CD4-positive, alpha-beta T cell treated with Interleukin-4 for 1 hour (primary cell): ENCODE measurements around the gene KHK.

ENCODE experiments used
- DNase-seq, 2 donors: peaks; one replicate each; pipeline ENCODE4 v3.0.0-alpha.2; 2020 to 2022

Gene KHK

DNA sequence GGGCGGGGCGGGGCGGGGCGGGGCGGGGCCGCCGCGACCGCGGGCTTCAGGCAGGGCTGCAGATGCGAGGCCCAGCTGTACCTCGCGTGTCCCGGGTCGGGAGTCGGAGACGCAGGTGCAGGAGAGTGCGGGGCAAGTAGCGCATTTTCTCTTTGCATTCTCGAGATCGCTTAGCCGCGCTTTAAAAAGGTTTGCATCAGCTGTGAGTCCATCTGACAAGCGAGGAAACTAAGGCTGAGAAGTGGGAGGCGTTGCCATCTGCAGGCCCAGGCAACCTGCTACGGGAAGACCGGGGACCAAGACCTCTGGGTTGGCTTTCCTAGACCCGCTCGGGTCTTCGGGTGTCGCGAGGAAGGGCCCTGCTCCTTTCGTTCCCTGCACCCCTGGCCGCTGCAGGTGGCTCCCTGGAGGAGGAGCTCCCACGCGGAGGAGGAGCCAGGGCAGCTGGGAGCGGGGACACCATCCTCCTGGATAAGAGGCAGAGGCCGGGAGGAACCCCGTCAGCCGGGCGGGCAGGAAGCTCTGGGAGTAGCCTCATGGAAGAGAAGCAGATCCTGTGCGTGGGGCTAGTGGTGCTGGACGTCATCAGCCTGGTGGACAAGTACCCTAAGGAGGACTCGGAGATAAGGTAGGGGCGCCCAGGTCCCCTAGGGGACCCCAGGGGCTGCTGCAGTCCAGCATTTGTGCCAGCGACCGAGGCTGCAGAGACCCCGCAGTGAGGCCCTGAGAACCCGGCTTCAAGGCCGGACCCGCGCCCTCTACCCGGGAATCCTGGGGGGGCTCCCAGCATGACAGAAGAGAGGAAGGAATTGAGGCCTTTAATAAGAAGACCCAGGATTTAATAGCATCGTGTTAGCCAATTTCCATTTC is at the start of gene KHK:
KHK (plus strand) TSS at position 49 of the 870 bp plus-strand sequence; CDS start at position 537, 488 bp downstream.
- no peak for DNase-seq

DNA sequence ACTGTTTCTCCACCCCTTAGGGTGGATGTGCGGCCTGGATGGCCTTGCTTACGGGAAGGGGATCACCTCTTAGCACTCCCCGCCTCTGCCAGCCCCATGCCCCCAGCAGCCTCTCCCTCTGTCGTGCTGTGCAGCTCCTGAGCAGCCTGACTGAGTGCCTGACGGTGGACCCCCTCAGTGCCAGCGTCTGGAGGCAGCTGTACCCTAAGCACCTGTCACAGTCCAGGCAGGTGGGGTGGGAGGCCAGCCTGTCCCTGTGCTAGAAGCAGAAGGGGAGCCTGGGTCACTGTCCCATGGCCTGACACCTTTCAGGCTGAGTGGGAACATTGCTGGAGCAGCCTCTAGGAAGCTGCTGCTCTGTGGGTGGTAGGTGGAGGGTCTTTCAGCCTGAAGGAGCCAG is 48.6 kb upstream of the KHK start:
- no peak for DNase-seq

DNA sequence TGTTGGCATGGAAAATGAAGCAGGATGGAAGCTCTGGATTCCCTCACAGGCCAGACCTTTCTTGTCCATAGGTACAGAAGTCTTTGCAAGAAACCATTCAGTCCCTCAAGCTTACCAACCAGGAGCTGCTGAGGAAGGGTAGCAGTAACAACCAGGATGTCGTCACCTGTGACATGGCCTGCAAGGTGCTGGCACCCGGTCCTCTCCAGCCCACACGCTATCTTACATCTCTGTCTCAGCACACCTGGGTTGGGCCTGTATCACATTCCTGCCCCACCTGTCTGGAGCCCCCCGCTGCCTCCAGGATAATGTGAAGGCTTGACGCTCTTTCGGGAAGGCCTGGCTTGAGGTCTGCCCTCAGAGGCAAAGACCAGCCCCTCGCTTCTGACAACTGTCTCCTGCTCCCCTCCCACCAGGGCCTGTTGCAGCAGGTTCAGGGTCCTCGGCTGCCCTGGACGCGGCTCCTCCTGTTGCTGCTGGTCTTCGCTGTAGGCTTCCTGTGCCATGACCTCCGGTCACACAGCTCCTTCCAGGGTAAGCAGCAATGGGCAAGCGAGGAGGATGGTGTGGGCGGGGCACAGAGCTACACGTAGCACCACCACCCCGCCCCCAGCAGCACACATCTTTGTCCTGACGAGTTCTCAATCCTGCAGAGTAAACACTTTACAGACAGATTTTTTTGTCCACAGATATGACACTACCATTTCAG is 47.8 kb upstream of the KHK start:
- no peak for DNase-seq

DNA sequence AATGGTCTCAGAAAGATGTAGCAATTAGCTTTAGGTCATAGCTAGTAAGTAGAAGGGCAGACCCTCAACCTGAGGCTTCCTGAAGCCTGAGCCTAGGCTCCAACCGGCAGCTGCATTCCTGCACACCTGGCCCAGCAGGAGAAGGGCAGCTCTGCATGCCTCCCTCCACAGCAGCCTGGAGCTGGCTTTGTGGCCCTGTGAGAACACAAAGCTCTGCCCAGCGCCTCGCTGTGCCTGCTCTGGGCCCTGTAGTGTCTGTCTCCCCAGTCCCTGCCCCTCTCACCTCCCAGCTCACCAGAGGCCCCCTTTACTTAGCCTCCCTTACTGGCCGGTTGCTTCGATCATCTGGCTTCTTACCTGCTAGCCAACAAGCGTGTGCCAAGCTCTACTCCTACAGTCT is 47.1 kb upstream of the KHK start:
- DNase-seq, result no peak

DNA sequence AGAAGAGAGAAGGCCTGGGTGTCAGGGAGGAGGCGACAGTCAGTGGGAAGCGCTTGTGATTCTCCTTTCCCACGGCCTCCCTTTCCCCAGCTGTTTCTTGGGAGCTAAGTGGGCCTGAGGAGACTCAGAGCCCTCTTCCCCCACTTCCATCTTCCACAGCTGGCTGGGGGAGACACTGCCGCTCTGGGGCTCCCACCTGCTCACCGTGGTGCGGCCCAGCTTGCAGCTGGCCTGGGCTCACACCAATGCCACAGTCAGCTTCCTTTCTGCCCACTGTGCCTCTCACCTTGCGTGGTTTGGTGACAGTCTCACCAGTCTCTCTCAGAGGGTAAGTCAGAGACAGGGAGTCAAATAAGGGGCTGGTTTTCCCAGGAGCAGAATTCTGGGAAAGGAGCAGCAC is 46.7 kb upstream of the KHK start:
- no peak for DNase-seq

DNA sequence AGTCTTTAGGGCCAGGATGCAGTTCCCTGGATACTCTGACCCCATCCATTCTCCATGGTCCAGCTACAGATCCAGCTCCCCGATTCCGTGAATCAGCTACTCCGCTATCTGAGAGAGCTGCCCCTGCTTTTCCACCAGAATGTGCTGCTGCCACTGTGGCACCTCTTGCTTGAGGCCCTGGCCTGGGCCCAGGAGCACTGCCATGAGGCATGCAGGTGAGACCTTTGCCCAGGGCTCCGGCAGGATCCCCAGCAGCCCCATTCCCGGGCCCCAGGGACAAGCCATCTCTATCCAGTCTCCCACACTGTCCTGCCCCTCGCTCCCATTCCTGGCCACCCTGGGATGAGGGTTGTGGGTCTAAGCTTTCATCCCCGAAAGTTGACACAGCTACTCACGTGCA is 46.3 kb upstream of the KHK start:
- no peak for DNase-seq

DNA sequence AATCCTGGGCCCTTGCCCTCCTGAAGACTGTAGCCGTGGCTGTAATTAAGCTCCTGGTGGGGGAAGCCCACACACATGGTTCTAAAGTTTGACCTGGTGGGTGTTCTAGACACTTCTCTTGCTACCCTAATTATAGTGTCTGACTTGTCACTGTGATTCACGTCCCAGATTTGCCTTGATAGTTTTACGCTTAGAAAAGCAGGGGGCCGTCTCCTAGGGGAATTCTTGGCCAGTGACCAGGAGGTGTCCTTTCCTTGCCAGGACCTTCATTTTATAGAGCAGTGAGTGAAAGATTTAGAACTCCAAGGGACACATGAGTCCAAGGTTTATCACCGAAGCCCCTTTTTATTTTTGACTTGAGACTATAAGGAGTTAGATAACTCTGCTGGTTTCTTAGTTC is 44.8 kb upstream of the KHK start:
- DNase-seq, result no peak

DNA sequence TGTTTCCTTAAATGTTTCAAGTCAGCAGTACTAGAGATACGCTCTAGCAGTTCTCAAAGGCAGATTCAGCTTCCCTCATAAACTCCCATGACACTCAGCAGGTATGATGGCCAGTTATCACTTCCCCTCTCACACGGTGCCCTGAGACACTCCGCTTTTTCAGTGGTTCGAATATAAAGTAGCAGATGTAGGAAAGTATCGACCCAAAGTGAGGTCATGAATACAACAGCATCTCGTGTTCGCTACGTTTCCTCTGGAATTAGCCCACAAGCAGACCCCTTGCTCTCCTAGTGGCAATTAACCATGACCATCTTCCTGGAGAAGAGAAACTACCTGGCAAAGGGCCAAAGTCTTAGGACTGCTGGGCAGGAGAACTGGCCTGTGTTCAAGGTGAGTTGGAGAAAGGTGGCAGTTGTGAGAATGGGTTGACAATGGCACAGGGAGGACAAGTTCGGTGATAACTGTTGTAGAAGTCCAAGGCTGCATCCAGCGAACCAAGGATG is 44.4 kb upstream of the KHK start:
- peak in 1 of 2 donors; percentile 39 for DNase-seq

DNA sequence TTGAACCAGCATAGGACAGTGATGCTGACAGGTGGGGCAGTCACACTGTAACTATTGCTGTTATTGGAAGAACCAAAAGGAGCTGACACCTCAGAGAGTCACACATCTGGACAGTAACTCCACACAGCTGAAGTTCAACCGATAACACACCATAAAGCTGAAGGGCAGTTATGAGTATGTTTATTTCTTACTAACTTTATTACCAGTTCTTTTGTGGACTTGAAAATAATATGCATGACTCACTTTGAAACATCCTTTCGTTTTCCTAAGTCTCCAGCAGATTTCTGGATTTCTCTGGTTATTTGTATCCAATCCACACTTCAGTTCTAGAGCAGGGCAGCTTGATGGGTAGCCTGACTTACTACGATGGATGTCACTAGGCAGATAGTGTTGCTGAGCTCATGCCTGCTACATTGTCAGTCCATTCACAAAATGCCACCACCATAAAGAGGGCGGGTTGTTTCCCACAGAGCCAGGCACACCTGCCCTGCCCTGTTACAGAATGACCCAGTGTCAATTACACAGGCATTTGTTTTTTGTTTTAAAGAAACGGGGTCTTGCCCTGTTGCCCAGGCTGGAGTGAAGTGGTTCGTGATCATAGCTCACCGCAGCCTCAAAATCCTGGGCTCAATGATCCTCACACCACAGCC is 43.5 kb upstream of the KHK start:
- no peak for DNase-seq

DNA sequence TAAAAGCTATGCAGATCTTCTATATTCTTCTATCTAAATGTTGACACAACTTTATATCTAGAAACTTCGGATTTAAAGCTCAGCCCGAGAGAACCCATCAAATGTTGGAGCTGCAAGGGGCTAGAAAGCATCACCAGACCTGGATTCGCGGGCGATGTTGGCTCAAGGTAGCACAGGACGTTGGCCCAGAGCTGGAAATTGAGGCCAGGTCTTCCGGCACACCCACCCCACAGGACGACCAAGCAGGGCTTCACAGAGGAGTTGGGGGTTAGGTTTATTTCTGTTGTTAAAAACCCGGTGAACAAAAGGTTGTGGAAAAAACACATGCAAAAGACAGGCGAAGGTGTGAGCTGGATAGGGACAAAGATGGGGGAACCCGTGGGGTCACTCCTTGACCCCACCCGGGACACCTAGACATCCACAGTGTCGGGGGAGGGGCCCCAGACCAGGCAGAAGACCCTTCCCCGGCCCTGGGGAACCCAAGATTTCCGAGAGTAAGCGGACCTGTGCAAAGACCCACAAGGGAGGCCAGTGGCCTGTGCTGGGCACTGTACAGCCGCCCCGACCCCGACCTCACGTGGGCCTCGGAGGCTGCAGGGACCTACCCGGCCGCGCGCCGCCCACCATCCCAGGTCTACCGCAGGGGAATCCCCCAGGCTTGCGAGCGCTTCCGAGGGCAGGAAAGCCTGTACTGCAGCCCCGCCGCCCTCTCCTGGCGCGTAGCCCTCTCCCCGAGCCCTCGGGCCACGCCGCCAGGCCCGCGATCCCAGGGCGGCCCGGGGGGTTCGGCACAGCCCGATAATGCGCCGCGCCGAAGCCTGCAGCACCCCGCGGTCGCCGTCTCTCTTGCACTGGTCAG is 36.9 kb upstream of the KHK start:
- peak; percentile 57 to 63 for DNase-seq

DNA sequence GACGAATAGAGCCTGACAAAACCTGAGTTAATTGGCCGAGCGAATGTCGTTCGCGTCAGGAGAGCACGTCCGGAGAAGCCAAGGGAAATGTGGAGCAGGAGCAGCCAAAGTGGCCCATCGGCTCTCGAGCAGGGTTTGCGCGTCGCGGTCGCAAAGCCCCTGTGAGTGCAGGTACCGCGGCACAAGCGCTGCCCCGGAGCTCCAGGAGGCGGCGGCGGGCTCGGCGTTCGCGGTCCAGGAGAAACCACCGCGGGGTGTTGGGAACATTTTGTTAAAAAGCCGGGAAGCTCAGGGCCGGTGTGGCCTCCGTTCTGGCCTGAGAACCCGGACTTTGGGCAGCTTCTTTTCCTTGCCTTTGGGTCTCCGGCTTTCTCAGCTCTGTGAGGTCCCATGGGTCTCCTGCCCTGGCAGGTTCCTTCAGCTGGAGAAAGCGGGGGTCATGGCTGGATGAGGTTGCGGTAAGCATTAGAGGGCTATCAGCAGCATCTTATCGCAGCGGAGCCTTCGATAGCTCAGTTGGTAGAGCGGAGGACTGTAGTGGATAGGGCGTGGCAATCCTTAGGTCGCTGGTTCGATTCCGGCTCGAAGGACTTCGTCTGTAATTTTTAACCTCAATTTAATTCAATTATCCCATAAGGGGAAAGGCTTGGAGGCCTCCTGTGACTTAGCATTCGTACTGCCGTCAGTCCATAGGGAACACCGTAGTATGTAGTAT is 36.1 kb upstream of the KHK start:
- DNase-seq, result peak; percentile 95

DNA sequence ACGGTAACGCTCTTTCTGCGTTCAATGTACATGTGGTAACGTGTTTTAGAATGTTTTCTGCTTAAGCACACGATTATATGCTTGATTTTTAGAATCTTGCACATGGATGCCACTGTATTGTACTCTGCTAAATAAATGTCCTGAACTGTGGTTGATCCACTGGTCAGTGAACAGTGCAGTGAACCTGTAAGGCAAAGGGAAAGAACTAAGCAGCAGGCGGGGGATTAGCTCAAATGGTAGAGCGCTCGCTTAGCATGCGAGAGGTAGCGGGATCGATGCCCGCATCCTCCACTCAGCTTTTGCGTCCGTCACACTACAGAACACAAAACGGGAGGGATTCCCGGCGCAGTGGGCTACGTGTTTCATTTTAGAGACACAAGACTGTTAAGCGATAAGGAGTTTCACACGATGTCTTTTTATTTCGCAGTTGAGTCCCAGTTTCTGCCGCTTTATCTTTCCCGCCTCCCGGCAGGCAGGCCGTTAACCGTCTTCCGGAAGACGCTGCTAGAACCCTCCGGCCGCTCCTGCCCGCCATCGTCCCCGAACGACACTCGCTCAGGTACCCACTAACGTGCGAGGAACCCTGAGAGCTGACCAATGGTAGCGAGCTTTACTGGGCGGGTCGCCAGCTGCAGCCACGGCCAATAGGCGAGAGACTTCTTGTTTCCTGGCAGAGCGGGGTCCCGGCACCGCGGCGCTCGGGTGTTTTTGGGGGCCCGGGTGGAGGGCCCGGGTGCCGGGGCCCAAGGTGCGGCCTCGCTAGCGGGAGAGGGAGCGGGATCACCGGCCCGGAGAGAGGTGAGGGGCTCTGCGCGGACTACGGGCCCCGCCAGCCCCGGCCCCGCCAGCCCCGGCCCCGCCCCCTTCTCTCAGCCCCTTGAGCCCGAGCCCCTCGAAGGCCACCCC is 35.3 kb upstream of the KHK start, which contains the start of gene AGBL5:
AGBL5 (plus strand) TSS at position 673 of the 906 bp plus-strand sequence. CDS start 1,291 bp downstream, outside the sequence.
- peak; percentile 98 to 99 for DNase-seq

DNA sequence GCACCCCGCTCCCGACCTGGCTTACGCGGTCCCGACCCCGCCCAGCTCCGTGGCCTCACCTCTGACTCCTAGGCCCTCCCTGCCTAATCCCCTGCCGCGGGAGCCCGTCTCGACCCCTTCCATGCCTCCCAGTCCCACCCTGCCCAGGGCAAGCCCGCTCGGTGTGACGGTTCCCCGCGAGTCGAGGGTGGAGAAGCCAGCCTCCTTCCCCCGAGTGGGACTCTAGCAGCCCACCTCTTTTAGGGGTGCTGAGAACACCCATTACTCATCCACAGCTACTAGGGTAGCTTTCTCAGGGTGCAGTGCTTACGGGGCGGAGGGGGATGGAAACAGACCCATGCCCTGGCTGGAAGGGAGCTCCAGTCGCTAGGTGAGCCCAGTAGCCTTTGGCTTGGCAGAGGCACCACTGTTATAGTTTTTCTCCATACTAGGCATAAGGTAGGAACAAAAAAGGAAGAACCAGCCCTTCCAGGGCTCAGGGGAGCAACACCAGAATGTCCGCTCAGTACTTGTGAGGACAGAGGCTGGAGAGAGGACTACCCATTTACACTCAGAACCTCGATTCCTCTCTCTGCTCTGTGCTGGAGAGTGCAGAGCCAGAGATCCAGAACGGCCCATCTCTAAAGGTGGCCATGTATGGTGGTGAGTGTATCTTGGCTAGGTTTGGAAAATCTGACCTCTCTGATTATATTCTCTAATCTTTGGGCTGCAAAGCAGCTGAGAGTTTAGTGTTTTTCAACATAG is 34.5 kb upstream of the KHK start:
- DNase-seq, result no peak

DNA sequence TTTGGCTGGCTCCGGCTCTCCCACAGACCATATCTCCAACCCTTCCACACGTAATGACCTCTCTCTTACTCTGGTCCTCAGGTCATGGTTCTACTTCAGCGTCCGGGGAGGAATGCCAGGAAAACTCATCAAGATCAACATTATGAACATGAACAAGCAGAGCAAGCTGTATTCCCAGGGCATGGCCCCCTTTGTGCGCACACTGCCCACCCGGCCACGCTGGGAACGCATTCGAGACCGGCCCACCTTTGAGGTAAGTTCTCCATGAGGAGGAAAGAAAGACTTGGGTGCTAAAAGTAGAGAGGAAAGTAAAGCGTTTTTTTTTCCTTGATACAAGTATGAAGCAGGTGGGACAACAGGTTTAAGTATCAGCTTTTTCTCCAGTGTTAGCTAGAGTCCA is 33.3 kb upstream of the KHK start:
- DNase-seq, result no peak

DNA sequence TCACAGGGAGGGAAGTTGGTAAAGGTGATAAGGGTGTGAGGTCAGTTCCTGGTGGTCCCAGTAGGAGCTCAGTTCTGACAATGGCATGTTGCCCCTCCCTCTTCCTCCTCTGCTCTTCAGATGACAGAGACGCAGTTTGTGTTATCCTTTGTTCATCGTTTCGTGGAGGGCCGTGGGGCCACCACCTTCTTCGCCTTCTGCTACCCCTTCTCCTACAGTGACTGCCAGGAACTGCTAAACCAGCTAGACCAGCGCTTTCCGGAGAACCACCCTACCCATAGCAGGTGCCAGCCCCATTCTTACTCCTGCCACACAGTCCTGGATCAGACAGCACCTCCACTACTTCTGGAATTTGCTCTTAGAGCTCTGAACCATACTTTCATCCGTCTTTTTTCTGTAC is 32.8 kb upstream of the KHK start:
- no peak for DNase-seq

DNA sequence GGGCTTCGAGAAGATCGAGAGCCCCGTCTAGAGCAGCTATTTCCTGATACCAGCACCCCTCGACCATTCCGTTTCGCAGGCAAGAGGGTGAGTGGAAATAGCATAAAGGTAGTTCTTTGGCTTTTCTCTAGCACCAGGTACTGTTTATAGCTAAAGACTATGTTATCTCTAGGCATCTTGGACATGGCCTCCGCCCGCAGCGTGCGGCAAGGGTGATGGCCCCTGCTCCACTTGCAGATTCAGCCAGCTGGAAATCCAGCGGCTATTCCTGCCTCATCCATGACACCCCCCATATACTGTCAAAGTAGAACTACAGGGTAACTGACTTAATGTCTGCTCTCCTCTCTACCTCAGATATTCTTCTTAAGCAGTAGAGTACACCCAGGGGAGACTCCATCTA is 31.9 kb upstream of the KHK start:
- DNase-seq, result no peak

DNA sequence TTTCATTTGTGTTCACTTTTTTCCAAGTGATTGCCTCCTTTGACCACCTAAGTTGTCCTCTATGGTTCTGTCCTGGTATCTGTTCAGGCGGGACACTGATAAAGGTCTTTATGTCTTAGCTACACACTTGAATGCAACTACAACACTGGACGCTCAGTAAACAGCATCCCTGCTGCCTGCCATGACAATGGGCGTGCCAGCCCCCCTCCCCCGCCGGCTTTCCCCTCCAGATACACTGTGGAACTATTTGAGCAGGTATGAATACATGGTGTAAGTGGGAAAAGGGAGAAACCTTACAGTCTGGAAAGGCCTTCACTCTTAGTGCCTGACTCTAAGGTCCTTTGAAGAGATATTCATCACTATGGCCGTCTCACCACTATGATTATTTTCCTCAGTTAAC is 29.4 kb upstream of the KHK start:
- no peak for DNase-seq

DNA sequence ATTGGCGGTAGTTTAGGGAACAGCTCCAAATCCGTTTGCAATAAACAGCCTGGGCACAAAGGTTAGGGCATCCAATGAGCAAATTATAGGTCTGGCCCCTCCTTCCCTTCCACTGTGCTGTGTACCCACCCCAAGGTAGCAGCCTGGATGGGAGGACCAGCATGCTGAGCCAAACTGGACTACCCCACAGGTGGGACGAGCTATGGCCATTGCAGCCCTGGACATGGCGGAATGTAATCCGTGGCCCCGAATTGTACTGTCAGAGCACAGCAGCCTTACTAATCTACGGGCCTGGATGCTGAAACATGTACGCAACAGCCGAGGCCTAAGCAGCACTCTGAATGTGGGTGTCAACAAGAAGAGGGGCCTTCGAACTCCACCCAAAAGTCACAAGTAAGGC is 28.4 kb upstream of the KHK start:
- no peak for DNase-seq

DNA sequence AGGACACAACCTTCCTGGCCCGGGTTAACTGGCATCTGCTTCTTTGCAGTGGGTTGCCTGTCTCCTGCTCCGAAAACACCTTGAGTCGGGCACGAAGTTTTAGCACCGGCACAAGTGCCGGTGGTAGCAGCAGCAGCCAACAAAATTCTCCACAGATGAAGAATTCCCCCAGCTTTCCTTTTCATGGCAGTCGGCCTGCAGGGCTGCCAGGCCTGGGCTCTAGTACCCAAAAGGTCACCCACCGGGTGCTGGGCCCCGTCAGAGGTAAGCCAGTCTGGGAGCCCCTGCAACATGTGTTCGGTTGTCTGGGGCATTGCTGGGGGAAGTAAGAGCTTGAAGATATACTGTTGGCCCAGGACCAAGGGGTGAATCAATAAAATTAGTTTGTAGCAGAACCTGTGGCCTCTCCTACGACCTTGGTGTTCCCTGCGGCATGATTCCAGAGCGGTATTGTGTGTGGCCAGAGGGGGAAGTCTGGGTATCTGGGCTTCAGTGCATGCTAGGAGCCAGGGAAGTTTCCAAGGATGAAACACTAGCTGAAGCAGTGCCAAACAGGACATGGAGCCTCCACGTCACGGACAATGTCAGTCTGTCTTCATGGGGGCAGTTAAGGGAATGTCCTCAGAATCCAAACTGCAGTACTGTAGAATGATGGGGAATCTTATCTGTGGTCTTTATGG is 27.3 kb upstream of the KHK start:
- no peak for DNase-seq
